HG03045 (cell line): ENCODE data around the gene NECTIN3.

Source experiments
- ATAC-seq: cut with Tn5 transposase; IDR thresholded peaks from one replicate; pipeline ENCODE4 v1.9.1; 2021; ENCODE audit warnings: mild to moderate bottlenecking, moderate library complexity; ENCODE audit not compliant: unreplicated experiment

The NECTIN3 gene

DNA sequence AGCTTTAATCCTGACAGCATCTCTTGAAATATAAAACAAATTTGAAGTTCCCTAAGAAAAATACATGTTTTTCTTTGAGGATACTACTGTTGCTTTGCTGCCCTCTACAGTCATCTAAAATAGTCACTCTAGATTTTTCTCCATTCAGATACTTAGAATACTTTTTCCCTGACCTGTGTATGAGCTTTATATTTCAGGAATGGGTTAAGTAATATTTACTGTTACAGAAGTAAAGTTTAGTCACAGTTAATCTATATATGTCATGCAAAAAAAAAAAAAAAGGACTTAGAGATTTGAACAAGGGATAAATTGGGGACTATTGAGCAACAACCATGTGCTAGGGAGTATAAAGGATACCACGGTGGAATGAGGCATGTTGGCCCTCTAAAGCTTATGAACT, 8.8 kb downstream of the NECTIN3 start:
- ATAC-seq: no peak

DNA sequence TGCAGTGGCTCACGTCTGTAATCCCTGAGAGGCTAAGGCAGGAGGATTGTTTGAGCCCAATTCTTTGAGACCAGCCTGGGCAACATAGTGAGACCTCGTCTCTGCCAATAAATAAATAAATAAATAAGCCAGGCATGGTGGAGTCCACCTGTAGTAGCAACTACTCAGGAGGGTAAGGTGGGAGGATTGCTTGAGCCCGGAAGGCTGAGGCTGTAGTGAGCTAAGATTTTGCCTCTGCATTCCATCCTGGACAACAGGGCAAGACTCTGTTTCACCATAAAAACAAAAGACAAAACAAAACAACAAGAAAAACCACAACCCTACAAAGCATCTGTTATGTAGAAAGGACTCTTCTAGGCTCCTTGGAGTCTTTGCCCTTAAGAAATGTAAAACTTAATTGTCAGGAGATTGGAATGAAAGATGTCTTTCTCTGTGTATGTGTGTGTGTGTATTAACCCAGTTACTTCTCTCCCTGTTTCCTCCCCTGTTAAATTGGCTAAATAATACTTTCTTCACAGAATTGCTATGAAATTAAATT, 9.5 kb downstream of the NECTIN3 start:
- ATAC-seq: no peak

DNA sequence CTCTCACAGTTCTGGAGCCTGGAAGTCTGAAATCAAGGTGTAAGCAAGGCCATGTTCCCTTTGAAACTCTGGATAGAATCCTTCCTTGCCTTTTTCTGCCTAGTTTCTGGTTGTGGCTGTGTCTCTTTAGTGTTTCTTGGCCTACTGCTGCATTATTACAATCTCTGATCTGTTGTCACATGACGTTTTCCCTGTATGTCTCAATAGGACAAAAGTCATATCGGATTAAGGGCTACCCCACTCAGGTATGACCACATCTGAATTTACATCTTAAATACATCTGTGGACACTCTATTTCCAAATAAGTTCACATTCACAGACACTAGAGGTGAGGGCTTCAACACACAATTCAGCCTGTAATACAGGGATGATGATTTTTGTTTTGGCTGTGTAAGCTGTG, 13.3 kb downstream of the NECTIN3 start:
- ATAC-seq: no peak

DNA sequence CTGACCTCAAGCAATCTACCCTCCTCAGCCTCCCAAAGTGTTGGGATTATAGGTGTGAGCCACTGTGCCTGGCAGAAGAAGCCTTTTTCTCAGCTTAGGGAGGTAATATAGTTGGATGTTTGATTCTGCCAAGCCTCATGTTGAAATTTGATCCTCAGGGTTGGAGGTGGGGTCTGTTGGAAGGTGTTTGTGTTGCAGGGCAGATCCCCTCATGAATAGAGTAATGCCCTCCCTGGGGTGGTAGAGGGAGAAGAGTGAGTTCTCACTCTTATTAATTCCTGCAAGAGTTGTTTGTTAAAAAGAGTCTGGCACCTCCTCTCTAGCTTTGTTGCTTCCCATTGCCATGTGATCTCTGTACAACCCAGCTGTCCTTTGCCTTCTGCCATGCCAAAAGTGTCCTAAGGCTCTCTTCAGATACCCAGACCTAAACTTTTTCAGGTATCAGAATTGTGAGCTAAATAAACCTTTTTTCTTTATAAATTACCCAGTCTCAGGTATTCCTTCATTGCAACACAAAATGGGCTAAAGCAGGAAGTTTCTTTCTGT, 16.4 kb downstream of the NECTIN3 start:
- ATAC-seq: no peak

DNA sequence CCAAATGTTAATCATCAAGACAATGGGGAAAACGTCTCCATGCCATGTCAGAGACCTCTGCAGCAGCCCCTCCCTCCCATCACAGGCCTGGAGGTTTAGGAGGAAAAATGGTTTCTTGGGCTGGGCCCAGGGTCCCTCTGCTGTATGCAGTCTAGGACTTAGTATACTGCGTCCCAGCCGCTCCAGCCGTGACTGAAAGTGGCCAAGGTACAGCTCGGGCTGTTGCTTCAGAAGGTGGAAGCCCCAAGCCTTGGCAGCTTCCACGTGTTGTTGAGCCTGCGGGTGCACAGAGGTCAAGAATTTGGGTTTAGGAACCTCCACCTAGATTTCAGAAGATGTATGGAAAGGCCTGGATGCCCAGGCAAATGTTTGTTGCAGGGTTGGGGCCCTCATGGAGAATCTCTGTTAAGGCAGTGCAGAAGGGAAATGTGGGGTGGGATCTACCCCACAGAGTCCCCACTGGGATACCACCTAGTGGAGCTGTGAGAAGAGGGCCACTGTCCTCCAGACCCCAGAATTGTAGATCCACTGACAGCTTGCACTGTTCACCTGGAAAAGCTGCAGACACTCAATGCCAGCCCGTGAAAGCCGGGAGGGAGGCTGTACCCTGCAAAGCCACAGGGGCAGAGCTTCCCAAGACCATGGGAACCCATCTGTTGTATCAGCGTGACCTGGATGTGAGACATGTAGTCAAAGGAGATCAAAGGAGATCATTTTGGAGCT, 25.0 kb downstream of the NECTIN3 start:
- ATAC-seq: no peak

DNA sequence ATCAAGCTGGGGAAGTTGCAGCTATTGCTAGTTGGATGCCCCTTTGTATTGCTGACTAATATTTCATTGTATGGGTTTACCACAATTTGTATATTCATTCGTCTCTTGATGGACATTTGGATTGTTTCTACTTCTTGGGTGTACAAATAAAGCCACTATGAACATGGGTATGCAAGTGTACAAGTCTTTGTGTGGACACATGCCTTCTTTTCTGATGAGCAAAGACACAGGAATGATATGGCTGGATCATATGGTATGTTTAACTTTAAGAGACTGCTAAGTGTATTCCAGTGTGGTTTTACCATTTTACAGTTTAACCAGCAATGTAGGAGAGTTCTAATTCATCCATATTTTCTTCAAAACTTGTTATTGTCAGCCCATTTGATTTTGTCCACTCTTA, 32.2 kb downstream of the NECTIN3 start:
- no peak for ATAC-seq

DNA sequence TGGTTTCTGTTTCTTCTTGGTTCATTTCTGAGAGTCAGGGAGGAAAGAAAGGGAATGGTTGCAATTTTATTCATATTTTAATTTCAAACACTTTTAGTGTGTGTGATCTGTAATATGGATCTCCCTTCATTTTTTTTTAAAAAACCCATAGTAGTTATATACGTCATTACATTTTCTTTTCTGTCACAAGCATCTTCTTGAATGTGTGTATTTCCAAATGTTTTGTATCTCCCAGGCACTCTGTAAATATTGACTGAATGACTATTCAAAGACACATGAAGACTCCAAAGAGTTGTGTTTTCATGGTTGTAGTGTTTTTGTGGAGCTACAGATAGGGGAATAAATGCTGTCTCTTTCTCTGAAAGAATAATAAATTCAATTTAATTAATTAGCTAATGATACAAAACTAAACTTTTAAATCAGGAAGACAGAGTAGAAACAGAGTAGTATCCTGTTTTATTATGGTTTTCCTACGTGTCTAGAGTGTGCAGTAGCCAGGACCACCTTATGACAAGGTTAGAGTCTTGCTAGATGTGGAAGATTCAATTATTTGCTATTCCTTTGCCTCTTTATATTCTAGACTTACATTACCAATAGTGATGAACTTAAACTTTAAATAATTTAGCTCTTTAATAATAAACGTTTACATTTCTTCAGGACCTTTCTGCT, 35.5 kb downstream of the NECTIN3 start:
- no peak for ATAC-seq

DNA sequence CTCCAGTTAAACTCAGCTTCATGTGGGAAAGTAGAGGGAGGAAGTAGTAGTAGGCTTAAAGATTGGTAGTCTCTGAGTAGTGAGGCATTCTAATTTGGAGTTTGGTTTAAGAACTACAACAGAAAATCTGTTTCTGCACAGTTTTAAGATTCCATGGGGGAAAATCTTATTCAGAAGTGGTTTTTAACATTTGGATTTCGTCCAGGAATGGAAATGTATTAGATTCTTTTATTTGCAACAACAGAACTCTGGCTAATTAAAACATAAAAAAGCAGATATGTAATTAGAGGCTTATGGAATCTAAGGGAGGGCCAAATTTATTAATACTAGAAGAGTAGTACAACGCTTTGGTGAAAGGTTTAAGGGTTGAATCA, 36.0 kb downstream of the NECTIN3 start:
- no peak for ATAC-seq

DNA sequence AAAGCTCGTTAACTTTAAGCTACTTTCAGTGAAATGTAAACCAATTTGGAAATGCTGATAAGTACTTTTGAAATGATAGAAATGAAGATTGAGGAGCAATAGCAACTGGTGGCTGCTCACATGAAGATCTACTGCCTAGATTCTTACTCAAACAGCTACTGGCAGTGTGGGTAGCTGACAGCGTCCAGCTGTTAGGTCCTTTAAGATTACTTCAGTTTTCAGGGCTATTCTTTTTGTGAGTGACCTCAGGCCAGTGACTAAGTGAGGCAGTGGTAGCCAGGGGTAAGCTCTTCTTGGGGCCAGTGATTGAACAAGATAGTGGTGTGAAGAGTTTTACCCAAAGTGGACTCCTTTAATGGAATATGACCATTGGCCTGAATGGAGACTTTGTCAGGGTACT, 41.3 kb downstream of the NECTIN3 start:
- no peak for ATAC-seq

DNA sequence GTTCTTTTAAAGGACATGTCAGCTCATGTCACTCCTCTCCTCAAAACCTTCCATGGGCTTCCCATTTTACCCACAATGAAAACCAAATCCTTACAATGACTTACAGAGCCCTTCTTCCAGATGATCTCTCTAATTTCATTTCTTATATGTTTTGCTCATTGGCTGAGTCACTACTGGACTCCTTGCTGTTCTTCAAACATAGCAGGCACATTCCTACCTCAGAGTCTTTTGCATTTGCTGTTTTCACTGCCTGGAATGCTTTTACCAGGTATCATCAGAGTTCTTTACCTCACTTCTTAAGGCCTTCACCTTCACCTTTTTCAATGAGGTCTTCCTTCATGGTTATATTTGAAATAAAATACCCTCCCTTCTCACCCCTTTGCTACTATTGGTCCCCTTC, 57.3 kb downstream of the NECTIN3 start:
- no peak for ATAC-seq

DNA sequence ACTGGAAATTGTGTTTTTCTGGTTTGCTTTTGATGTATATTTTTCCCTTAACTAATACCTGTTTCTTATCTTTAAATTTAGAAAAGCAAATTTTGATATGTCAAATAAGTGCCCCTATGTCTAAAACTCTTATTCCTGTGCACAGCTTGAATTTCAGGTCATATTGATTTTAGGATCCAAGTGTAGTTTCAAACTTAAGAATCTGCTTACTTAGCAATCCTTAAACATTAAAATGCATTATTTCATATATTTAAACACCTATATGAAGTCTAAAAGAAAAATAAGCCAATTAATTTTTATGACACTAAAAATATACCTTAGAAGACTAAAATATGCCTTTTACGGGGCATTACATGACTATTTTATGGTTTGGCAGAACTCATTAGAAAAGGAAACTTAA, 59.2 kb downstream of the NECTIN3 start:
- ATAC-seq: no peak

DNA sequence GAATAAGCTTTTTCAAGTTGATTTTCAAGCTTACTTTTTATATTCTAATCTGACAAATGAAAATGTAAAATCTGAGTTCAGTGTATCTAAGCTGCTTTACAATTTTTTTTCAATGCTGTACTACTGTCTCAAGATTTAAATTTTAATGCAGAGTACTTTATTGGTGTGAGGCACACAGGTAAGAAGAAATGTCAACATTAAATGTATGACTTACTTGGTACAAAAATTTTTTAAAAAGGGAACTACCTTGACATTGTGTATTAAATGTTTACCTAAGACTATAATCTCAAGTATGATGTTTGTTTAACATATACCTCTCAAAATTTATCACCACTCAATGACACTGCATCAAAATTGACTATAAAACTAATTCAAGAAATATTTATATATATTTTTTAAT, 62.7 kb downstream of the NECTIN3 start:
- no peak for ATAC-seq

DNA sequence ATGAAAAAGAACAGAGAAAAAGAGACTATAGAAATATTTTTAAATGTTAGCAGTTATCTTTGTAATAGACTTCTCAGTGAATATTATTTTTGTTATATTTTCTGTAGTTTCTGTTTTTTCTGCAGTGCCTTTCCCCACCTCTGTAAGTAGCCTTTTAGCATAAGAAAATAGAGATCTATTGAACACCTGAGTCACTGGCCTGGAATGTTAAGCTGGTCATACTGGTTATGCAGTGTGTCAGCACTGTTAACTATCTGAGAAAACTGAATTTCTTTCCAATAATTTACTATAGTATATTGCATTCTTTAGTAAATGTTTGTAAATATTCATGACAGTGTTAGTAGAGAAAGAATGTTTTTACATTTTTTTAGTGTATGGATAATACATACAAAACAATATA, 79.8 kb downstream of the NECTIN3 start:
- no peak for ATAC-seq

DNA sequence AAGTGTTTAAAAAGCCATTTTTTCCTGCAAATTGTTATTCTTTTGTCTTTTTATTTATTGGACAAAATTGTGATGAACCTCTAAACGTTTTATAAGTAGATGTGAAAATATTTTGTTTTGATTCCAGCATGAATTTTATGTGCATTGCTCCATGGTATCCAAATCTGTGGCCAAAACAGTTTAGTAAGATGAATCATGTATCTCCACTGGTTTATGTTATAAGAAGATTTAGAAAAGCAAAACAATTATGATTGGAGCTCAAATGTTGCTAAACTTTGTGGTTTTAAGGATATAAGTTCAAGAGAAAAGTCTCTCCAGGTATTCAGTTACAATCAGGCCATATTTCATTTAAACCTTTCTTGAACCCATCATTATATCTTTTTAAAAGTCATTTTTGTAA, 80.9 kb downstream of the NECTIN3 start:
- ATAC-seq: no peak

DNA sequence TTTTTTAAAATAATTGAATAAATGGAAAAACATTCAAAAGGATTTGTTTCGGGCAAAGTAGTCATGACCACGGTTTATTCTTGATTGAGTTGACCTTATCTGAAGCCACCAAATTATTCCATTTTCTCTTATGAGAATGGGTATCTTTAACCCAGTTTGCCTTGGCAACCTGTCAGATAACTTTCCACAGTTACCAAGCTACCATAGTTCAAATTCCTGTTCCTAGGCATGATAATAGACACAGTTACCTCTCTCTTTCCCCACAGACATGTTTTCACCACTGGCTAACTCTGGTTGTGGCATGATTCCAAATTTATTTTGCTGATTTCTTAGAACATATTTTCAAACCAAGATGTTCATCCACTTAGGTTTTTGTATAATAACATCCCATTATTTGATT, 84.9 kb downstream of the NECTIN3 start:
- no peak for ATAC-seq

DNA sequence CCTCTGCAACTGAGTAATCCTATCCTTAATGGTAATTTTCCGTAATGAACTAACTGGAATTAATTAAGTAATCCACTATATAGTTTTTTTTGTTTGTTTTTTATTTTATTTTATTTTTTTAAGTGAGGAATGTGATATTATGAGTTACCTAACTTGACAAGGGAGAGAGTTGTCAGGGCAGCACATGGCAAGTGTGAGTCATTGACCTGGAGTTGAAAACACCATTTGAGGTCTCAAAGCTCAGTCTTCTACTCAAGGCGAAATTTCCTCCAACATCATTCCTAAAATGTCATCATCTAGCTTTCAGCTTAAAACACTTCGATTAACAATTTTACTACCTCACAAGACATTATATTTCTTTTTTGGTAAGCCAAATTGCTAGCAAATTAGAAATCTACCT, 87.8 kb downstream of the NECTIN3 start:
- no peak for ATAC-seq

DNA sequence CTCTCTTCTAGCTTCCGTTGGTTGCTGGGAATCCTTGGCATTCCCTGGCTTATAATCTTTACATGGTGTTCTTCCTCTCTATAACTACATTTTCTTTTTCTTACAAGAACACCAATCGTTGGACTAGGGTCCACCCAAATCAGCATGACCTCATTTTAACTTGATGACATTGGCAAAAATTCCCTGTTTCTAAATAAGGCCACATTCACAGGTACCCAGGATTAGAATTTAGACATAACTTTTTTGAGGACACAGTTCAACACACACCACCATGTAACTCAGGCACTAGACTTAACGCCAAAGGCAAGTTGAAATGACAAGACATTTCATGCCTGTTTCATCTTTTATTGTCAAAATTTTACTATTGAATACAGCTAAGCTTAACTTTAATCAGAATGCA, 93.0 kb downstream of the NECTIN3 start:
- no peak for ATAC-seq

DNA sequence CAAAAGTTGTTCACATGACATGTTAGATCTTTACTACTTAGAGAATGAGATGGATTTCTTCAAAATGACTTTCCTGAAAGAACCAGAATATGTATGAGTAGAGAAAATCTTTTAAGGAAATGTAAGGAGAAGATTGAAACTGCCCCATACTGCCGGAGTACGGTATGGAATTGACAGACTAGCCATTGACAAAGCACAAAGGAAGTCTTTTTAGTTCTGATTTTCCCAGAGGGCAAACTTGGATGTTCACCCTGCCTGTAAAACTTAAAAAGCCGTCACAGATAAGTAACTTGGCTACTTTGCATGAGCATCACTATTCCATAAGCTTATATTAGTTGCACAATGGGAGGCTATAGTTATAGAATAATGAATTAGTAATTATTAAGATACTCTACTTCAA, 93.8 kb downstream of the NECTIN3 start:
- ATAC-seq: no peak

DNA sequence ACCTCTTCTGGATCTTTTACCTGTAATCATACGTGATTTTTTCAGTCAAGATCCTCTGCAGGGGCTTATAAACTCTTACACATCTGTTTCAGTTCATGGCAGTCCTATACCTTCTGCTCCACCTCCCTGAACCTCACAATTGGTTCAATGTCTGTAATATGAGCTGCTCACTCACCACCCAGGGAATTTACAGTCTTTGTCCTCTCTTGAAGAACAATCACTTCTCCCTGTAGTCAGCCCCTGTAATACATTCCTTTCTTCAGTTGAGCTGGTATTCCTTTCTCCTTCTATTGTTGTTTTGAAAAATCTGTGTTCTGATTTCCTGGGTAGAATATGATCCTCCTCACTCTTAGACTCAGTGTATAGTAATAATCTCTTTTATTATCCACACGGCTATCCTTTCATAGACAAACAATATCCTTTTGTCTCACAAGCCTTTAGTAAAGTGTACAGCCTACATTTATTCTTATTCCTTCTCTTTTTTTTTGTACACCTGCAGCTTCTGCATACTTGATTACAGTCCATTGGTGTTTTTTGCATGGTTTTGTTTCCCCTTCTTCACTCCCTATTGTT, 101.8 kb downstream of the NECTIN3 start:
- no peak for ATAC-seq

DNA sequence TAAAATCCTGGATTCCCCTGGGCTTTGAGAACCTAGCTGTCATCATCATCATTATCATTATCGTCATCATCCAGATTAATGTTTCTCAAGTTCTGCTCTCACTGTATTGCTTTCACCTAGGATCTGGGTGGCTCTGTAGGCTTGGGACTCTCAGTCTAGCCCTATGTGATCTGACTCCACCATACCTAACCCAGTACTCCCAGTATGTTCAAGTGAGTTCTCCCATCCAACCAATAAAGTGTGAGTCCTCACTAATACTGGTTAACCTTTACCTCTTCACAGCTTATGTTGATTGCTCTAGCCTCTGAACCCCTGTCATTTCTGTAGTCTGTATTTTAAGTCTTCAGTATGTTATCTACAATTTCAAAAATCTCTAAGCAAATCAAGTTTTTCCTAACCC, 102.3 kb downstream of the NECTIN3 start:
- ATAC-seq: no peak

DNA sequence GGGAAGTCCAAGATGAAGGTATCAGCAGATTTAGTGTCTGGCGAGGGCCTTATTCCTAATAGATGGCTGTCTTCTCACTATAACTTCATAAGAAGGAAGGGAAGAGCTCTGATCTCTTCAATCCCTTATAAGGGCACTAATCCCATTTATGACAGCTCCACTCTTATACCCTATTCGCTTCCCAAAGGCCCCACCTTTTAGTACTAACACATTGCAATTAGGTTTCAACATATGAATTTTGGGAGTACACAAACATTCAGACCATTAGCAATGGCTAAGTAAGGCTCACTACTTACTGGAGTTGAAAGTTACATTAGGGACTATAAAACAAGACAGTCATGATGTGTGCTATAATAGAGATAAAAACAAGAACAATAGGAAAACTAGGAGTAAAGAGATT, 118.9 kb downstream of the NECTIN3 start:
- ATAC-seq: no peak

DNA sequence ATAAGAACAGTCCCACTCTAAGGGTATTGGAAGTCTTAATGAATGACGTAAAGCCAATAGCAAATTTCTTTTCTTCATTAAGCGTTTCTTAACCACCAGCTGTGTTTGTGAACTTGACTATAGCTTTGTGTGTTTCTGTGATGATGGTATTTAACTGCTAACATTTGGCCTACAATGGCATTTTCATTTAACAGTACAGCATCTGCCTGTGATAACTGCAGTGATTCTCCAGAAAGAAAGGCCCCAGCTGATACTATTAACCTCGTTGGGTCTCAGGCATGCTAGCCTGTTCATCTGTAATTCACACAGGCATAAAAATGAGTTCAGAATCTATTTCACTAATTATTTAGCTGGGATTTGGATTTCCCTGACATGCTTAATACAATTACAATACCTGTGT, 121.9 kb downstream of the NECTIN3 start:
- no peak for ATAC-seq
